B cell (primary cell): ENCODE data around the gene NKTR.

Source experiments
- CTCF ChIP-seq: fragments of 200-600 bp; IDR thresholded peaks from one replicate; pipeline ENCODE4 v1.8.0; 2022; ENCODE audit warnings: antibody characterized with exemption, mild to moderate bottlenecking
- EZH2 ChIP-seq: IDR thresholded peaks from 2 replicates; pipeline ENCODE4 v1.6.1; 2012; ENCODE audit warnings: borderline replicate concordance, low read depth, mild to moderate bottlenecking, moderate library complexity, low read length; ENCODE audit not compliant: insufficient read depth, poor library complexity, severe bottlenecking

GRCh38 chr3:42612217-42612616 lies 11.7 kb downstream of the NKTR start:
- TF ChIP-seq CTCF (no peak), EZH2 (no peak)
